HG03060 (cell line): ENCODE data around the gene CCM2.
"Not testable (repeated sequence)": the region's sequence is repeated elsewhere in the genome, so short reads cannot be mapped to it uniquely, and the experiment has no call there.

Experiments used
- ATAC-seq: cut with Tn5 transposase; IDR thresholded peaks from one replicate; pipeline ENCODE4 v1.9.1; 2021; ENCODE audit warnings: low read depth, moderate number of reproducible peaks; ENCODE audit not compliant: unreplicated experiment

CCM2 gene

DNA sequence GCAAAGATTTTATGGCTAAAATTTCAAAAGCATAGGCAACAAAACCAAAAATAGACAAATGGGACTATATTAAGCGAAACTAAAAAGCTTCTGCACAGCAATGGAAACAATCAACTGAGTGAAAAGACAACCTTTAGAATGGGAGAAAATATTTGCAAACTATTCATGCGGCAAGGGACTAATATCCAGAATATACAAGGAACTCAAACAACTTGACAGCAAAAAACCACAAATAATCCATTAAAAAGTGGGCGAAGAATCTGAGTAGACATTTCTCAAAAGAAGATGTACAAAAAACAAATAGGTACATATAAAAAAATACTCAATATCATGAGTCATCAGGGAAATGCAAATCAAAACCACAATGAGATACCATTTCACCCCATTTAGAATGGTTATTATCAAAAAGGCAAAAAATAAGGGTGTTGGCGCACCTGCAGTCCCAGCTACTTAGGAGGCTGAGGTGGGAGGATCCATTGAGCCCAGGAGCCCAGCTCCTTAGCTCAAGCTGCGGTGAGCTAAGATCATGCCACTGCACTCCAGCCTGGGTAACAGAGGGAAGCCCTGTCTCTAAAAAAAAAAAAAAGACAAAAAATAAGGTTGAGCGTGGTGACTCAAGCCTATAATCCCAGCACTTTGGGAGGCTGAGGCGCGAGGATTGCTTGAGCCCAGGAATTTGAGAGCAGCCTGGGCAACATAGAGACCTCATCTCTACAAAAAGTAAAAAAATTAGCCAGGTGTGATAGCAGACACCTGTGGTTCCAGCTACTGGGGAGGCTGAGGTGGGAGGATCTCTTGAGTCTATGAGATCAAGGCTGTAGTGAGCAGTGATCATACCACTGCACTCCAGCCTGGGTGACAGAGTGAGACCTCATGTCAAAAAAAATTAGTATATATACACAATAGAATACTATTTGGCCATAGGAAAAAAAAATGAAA, 4.2 kb upstream of the CCM2 start:
- ATAC-seq: peak; percentile 27

DNA sequence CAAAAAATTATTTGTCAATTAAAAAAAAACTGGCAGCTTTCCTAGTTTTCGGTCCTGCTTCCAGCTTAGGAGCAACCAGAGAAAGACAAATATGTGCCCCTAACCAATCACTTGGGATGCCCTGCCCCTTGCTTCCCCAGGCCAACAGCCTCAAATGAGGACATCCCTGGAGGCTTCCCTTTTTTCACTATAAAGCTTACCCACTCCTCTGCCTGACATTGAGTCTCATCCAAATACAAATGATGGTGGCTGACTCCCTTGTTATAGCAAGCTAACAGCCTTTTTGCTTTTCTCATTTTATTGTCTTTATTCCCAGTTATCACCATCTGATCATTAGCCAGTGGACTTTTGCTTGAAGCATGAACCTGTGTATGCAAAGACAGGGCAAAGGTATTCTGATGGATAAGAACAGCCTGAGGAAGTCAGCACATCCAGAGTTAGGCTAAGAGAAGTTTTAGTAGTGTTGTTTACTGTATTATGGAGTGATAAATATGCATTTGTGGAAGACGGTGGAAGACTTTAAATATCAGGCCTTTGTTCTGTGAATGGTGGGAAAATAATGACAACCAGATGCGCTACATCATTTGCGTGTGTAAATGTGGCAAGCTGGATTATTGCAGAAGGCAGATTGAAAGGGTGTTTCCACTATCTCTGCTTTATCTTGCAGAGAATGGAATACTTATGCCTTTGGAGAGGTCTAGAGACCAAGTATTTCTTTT, 1.7 kb upstream of the CCM2 start:
- ATAC-seq: no peak

DNA sequence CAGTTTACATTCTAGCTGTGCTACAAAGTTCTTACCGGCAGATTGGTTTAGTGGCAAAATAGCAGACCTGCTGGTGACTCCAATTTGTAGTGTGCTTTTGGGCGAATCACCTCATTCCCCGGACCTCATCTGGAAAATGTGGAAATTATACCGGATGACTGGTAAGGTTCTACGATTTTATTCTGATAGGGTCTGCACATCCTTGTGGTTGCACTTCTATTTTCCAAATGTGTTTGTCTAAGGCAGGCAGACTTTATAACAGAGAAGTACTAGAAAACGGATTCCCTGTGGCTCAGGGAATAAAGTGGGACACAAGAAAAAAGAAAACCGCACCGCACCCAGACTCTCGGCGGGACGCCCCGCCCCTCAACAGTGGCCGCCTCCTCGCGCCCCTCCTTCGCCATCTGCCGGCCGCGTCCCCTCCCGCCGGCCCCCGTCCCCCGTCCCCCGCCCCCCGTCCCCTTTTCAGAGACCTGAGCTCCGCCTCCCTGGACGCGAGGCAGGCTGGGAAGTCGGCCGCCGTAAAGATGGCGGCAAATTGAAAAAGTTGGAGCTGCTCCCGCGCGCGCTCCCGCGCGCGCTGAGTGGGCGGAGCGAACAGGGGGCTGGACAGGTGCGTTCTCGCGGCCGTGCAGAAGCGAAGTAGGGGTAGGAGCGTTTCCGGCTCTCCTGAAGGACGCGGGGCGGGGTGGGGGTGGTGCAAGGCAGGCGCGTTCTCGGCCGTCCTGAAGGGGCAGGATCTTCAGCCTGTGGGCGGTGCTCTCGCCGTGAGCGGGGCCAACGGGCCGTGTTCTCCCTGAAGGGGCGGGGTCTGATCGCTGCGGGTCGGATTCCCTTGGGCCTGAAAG, 532 bp upstream of the CCM2 start:
- ATAC-seq: peak; percentile 41

DNA sequence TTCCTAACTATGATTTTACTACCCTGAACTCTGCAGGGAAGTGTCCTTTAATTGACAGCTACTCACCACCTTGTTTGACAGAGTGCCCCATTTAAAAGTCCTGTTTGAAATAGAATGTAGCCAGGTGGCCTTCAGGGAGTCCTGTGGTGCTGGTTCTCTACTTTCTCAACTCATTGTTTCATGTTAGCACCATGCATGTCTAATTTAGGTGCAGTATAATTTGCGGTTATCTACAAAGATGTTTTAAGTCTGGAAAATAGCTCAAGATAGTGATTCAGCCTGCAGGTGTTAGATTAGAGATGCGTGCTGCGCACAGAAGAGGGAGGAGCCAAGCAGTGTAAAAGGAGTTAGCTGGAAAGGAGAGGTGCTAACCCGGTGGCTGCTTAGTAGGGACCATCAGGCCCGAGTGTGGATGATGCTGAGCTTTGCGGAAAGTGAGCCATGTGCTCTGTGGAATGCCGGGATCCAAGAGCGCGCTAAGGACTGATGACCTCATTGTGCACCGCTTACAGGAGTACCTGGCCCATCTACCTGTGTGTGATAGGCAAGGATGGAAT, 1.2 kb downstream of the CCM2 start:
- peak; percentile 33 for ATAC-seq

DNA sequence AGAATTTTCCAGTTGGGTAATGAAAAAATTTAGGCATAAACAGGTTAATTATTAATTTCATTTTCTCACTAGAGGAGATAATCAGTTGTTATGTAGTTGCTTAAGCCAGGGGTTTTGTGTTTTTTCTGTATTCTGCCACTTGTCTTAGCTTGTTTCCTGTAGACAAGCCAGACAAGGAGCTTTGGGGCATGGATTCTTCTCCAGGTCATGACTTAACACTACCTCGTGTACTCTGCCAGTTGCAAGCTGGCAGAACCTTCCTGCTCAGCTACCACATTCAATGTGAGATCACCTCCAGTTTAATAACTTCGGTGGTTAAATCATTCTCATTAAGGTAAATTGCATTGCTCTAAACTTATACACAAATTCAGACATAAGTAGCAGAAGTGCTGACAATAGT, 1.8 kb downstream of the CCM2 start:
- no peak for ATAC-seq

DNA sequence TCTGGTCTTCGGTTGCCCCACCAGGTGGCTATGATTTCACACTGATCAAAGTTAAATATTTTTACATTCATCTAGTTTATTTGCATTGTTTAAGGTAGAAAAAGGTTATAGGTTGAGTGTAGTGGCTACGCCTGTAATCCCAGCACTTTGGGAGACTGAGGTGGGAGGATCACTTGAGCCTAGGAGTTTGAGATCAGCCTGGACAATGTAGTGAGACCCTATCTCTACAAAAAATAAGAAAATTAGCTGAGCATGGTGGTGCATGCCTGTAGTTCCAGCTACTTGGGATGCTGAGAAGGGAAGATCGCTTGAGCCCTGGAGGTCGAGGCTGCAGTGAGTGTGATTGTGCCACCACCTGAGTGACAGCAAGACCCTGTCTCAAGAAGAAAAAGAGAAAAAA, 3.8 kb downstream of the CCM2 start:
- no peak for ATAC-seq

DNA sequence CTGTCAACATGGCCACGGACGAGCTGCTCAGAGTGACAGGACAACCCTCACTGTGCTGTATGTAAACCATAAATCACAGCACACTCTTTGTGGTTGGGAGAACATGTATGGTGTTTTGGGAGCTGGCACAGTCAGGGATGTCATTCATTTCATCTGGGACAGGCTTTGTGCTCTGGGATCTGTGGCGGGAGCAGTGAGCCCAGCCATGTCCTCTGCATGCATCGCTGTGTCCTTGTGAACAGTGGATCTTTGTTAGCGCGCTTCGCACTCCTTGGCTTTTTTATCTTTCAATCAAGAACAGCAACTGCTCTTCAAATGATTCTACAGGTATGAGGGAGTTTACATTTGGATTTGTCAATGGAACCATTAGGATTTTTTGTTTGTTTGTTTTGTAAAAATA, 7.1 kb downstream of the CCM2 start:
- ATAC-seq: no peak

DNA sequence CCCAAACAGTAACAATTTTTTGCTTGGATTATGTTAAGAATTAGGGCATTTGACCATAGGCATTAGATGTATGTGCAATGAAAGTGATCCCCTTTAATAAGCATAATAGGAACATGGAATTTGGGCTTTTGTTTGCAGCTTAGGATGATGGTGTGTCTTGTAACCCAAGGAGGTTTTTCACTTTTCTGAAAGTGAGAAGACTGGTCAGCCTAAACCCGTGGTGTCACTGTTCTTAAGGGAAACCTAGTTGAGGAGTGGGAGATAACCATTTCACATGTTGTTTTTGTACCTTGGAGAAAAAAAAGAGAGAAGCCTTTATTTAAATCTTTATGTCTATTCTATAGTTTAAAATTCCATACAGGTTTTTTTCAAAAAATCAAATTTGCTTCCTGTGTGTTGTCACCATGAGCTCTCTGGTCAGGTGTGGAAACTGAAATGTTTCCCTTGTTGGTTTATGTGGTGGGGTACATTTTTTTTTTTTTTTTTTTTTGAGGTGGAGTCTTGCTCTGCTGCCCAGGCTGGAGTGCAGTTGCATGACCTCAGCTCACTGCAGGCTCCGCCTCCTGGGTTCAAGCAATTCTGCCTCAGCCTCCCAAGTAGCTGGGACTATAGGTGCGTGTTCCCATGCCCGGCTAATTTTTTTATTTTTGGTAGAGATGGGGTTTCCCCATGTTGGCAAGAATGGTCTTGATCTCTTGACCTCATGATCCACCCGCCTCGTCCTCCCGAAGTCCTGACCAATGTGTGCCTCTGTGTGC, 7.7 kb downstream of the CCM2 start:
- peak; percentile 45 for ATAC-seq

DNA sequence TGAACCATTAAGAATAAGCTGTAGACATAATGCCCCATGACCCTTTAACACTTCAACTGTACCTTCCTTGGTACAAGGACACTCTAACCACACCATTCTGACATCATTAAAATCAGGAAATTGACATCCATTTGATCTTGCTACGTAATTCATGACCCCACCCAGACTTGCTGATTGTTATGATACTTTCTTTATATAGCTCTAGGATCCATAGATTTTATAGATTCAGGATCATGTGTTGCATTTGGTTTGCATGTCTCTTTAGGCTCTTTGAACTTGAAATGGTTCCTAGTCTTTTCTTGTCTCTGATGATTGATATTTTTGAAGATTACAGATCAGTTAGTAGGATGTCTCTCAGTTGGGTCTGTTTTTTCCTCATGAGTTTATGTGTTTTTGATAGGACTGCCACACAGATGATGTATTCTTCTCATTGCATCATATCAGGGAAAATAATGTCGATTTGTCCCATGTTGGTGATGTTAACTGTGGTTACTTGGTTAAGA, 13.5 kb downstream of the CCM2 start:
- ATAC-seq: no peak

DNA sequence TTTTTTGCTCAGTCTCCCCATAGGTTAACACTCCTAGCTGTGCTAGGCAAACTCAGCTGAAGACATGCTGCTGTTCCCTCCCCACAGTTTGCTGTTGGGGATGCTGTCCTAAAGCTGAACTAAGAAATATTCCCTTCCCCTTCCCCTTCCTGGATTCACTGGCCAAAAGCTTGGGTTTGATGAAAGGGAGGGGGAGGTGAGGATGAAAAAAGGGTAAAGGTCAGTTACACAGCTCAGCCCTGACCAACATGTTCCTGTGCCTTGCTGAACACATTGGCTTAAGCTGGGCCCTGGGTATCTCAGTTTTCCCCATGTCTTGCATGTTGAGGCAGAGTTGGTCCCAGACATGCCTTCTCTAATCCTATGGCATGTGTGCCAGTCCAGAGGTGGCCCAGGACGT, 15.3 kb downstream of the CCM2 start:
- no peak for ATAC-seq

DNA sequence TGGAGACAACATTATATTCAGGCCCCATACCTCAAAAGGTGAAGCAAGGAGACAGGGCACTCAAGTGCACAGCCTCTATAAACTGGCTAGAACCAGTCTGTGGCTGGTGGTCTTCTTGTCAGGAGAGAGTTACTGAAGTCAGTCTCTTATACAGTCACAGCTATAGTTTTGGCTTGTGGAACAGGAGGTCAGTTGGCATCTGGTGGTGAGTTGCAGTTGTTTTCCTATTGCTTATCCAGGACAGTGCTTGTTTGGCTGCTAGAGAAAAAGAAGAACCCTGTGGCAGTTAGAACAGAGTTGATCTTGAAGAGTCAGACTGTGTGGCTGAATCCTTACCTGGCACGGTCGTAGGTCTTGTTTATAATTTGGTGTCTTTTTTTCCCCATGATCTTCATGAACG, 17.3 kb downstream of the CCM2 start:
- no peak for ATAC-seq

DNA sequence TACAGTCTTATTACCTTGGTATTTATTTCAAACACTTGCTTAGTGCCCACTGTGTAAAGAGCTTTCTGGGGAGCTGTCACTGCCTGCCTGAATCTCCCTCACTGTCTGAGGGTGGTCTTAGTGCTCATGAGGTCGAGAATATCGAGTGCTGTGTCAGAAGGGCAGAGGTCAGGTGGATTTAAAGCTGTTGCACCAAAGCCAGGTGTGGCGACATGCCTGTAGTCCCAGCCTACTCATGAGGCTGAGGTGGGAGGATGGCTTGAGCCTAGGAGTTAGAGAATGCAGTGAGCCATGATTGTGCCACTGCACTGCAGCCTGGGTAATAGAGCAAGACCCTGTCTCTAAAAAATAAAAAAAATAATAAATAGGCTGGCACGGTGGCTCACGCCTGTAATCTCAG, 20.9 kb downstream of the CCM2 start:
- ATAC-seq: no peak

DNA sequence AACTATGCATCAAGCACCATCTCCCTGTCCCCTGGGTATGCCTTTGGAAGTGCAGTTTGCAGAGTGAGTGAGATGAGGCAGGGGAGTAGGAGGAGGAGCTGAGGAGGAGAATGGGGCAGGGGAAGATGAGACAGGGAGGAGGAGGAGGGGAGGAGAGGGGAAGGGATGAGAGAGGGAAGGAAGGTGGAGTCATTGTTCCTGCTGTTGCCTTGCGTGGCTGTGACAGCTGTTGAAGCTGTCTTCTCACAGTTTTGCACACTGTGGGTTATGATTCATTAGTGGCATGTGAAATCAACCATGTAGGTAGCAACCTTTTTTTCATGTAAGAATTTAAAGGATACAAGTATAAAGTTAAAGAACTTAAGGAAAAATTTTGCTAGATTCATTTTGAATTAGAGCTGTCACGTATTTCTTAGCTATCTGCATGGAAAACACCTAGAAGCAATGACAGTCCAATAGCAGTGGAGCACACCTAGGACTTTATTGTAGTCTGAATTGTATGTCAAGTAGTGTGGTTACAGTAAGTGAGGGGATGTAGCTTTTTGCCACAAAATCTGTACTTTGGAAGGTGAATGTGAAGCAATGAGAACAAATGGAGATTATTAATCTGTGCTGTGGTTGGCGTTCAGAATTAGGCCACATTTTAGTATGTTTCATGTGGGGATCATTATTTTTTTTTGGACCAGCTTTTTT, 21.7 kb downstream of the CCM2 start:
- peak; percentile 52 for ATAC-seq

DNA sequence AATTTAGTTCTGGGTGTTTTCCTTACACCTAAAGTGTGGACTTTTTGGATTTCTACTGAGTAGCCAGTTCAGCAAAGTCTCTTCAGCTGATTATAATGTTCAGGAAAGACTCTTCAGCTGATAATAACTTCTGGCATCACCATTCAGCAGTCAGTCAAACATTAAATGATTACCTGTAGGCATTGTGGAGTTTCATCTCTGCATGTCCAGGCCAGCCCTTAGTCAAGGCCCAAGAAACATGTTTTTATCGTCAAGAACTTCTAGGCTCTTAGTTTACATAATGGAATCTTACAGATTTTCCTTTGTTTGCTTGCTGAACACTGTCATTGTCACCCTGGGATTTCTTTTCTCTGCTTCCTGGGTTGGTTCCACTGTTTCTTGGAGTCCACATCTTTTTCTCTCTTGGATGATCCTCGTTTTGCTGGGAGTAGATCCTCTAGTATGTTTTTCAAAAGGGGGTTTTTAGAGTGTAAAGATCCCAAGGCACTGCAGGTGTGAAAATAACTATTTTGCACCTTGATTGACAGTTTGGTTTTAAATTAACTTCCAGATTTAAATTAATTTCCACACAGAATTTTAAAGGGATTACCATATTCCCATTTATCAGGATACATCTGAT, 24.2 kb downstream of the CCM2 start:
- no peak for ATAC-seq

DNA sequence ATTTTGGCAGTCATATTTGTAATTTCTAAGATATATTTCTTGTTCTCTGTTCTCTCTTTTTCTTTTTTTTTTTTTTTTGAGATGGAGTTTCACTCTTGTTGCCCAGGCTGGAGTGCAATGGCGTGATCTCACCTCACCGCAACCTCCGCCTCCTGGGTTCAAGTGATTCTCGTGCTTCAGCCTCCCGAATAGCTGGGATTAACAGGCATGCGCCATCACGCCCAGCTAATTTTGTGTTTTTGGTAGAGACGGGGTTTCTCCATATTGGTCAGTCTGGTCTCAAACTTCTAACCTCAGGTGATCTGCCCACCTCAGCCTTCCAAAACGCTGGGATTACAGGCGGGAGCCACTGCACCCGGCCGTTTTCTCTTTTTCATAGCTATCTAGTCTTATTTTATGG, 25.5 kb downstream of the CCM2 start:
- not testable (repeated sequence) for ATAC-seq

DNA sequence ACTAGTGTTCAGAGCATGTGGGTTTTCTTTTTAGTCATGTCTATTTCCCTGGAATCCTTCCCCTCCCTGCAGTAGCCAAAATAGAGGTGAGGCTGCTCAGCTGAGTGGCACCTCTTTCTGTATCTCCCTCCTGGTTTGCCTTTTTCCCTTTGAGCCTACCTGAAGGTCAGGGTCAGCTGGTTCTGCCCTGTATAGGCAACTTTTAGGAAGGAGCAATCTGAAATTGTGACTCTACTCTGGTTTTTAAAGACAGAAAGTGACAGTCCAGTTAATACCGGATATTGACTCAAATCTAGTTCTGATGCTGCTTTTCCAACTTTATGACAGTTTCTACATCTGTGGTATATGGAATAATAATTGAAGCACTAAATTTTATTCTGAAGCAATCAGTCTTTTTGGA, 26.0 kb downstream of the CCM2 start:
- ATAC-seq: no peak

DNA sequence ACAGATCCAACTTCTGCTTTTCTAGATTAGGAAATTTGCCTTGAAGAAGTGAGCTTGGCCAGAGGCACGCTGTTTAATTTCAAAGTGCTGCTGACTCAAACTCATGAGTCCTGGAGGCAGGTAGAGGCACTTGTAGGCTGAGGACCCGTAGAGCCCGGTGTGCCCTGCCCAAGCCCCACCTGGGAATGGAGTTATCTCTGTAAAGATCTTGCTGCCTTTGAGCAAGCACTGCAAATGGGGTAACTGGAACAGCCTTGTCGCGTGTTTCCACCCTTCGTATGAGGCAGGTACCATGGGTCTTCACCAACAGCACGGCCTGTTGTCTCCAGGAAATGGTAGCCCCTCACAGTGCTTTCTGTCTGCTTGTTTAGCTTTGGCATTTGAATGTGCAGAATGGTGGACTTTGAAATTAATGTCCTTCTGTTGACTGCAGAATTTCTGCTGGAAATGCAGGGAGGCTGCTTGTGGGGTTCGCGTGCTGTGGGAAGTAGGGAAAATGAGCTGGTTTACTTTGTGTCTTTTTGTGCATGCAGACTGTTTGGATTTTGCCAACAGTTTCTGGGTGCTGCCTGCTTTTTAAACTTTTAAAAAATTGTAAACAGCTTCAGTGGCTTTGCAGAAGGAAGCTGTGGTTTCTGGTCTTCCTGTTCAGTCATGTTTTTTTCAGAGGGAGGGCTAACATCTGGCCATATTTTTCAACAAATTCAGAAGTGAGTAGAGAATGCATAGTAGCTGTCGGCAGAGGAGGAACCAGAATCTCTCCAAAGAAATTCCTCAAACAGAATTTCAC, 27.2 kb downstream of the CCM2 start:
- no peak for ATAC-seq

DNA sequence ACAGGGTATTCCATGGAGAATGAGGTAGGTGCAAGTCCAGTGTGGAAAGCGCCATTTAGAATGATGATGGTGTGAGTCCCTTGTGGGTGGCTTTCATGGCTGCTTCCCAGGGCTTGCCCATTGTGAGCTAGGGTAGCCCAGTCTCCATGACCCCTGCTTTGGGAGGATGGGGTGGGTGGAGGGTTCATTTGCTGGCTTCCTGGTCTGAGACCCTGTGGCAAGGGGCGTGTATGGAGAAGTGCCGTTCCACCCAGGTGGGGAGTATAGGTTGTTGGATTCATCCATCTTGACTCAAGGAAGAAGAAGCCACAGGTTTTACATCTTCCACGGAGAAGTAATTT, 27.7 kb downstream of the CCM2 start:
- no peak for ATAC-seq
